ENCODE data around the gene KCTD8. TPM values are rescaled to one million over a fixed set of nuclear protein-coding genes. Genes with fewer than 3 reads are reported as not detected.

KCTD8 gene
- not detected in 2 replicates for total RNA-seq
- not detected for total RNA-seq (2013)
- polyA plus RNA-seq: not detected in 2 replicates
- not detected in 2 replicates for polyA minus RNA-seq

GRCh38 chr4:44448521-44449461 is at the start of gene KCTD8:
Gene KCTD8 (minus strand): TSS chr4:44448809.
- Histone ChIP-seq H3K4me1 (ENCODE audit: control insufficient read depth in 2 of 2, insufficient read depth in 2 of 2, low read length in 2 of 2) (peaks cover 16 to 21% of the 10 kb centered on the region in 2 donors), H3K79me2 (ENCODE audit: control insufficient read depth, insufficient read depth, low read length) (no peaks in the 10 kb centered on the region), H3K4me2 (replicated peaks; ENCODE audit: low read depth, low read length, poor library complexity, severe bottlenecking) (peak within 1 kb of the TSS; percentile 81), H3K36me3 (replicated peaks in 1 of 2; ENCODE audit: control extremely low read depth in 1 of 2, control insufficient read depth in 1 of 2, extremely low read depth in 1 of 2, insufficient read depth in 2 of 2, low read length in 1 of 2) (no peaks in the 10 kb centered on the region), H3K4me3 (ENCODE audit: control extremely low read depth in 1 of 5, extremely low read depth in 1 of 5, insufficient read depth in 1 of 5, low read depth in 2 of 5, low read length in 4 of 5) (peak within 1 kb of the TSS in 4 of 5 experiments; percentile 29 to 54 (median 40)), H2AFZ (ENCODE audit: insufficient read depth, low read depth, low read length, poor library complexity, severe bottlenecking) (peak within 1 kb of the TSS; percentile 70), H3K9ac (ENCODE audit: low read length) (peak within 1 kb of the TSS; percentile 41), H4K20me1 (ENCODE audit: control insufficient read depth, insufficient read depth, low read length, poor library complexity, severe bottlenecking) (no peaks in the 10 kb centered on the region), H3K9me3 (ENCODE audit: control extremely low read depth in 1 of 3, control insufficient read depth in 2 of 3, insufficient read depth in 1 of 3, low read length in 2 of 3) (peaks cover 0 to 16% (median 0%) of the 10 kb centered on the region in 3 donors), H3K27me3 (replicated peaks in 1 of 4; ENCODE audit: control extremely low read depth in 1 of 4, control insufficient read depth in 3 of 4, insufficient read depth in 4 of 4, low read length in 3 of 4) (peaks cover 0 to 34% (median 29%) of the 10 kb centered on the region in 4 experiments), H3K27ac (ENCODE audit: low read length in 2 of 2) (no peak within 1 kb of the TSS)
- intact Hi-C loops (cut with micrococcal nuclease): no loop called here
- peak within 1 kb of the TSS; percentile 73 for H3K4me3 Mint-ChIP-seq
- 1% methylated on average over 73 of the region's 74 CpGs for WGBS (ENCODE audit: insufficient coverage)
- no peaks in the 10 kb centered on the region for H3K9me3 Mint-ChIP-seq (ENCODE audit: insufficient read depth)
- ATAC-seq (ENCODE audit: low read depth) (peak; percentile 73), DNase-seq (peak; percentile 68)
- H3K4me1 Mint-ChIP-seq: peaks cover 10% of the 10 kb centered on the region
- no peak within 1 kb of the TSS for H3K27ac Mint-ChIP-seq
- CTCF ChIA-PET: interaction anchor here (0.8 to 1.0 kb wide), 2 partner anchors 14 to 19 kb away, joined by 3 read pairs; no protein-coding TSS in a partner anchor
- peak; percentile 61 for TF ChIP-seq CTCF (IDR thresholded peaks at IDR 0.05)
- TF ChIP-seq EZH2 (IDR thresholded peaks at IDR 0.05; ENCODE audit: borderline replicate concordance, insufficient read depth, low read depth, low read length, poor library complexity, severe bottlenecking): no peak
- POLR2A ChIA-PET: no interaction called here
- peaks cover 53% of the 10 kb centered on the region for H3K27me3 Mint-ChIP-seq

All from B cell (primary cell).